T-helper 9 cell (primary cell): ENCODE results near the gene GPR25.
"Not testable (repeated sequence)": the region's sequence is repeated elsewhere in the genome, so short reads cannot be mapped to it uniquely, and the experiment has no call there.

Source experiments
- DNase-seq: peaks from one replicate; pipeline ENCODE4 v3.0.0-alpha.2; 2020

GPR25 gene

GRCh38 chr1:200895801-200896530, 23.2 kb downstream of the GPR25 start:
- DNase-seq: no peak

DNA sequence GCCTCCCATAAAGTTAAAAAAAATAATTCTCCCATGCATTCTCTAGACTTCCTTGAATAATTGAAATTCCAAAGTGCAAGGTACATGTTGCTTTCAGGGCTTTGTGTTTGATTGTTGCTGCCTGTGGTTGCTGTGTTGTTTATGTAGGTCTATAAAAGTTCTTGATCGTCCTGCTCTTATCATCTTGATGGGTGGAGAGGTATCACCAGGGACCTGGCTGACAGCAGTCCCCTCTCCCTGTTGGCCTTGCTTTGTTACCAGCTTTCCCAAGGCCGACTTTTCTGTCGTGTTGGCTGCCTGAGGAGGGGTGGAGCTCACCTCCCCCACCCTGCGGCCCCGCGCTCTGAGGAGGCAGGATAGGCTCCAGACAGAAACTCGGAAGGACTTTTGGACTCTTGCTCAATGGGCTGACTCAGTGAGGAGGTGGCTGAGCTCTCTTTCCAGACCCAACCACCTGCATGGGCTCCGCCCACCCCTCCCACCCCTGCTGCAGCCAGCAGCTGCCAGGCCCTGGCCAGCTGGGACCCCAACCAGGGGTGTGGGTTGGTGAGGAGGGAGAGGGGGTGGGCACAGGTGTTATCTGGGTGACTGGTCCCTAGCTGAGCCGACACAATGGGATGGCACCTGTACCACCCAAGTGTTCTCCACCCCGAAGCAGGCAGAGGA, 23.9 kb downstream of the GPR25 start:
- no peak for DNase-seq

- no peak for DNase-seq
These were observed 24.5 kb downstream of the GPR25 start for GRCh38 chr1:200897259-200897658.

DNA sequence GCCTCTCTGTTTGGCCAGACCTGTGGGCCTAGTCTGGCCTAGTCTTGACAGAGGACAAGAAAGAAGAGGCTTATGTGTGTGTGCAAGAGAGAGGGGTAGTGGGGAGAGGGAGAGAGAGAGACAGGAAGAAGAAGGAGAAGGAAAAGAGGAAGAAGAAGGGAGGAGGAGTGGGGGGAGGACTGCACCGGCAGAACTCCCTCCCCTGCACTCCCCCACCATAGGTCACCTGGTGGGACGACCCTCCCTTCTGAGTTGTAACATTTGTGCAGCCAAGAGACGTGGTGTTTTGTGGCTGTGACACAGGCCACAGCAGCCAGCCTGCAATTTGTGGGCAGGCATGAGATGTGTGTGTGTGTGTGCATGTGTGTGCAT, 26.2 kb downstream of the GPR25 start:
- no peak for DNase-seq

DNA sequence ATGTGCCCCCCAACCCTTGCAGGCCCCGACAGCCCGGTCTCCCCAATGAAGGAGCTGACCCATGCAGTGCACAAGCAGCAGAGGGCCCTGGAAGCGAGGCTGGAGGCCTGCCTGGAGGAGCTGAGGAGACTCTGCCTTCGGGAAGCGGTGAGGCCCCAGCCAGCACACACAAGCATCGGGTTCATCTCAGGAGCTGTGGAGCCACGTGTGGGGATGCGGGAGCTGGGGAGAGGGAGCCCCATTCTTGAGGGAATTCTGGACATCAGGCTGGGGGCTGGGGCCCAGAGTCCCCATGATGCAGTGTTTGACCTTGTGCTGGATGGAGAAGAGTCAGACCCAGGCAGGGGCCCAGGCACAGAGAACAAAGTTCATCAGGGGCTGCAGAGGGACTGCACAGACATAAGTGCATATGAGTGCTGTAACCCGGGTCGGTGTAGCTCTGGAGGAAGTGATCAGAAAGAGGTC, 26.7 kb downstream of the GPR25 start:
- no peak for DNase-seq

DNA sequence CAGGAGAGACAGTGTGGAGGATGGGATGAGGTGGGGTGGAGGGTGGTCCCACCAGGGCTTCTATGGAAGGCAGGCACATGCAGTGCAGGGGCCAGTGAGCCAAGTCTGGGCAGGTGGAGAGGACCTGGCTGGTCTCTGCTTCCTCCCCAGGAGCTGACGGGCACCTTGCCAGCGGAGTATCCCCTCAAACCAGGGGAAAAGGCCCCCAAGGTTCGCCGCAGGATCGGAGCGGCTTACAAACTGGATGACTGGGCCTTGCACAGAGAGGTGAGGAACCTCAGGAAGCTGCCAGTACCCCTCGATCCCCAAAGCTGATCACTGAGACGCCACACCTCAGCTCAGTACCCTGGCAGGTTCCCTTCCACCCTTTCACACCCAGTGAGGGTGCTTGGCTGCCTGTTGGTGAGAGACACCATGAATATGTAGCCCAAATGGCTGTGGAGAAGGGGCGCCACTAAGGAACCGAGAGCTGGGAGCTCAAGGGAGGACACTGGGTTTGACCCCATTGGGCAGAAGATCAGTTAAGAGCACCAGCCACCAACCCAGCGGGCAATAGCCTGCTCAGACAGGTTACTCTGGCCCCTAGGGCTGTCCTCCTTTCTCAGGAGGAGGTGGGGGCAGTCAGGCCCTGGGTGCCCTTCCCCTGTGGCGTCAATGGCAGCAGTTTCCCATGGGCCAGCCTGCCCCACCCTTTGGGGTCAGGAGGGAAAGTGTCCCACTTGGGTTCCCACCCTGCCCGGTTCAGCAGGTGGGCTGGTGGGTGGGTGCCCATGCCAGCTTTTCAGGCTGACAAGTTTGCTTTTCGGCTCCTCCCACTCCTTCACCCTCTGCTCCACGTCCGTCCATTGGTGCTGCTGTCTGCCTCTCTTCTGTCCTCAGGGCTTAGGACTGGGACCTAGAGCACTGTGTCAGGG, 27.4 kb downstream of the GPR25 start:
- DNase-seq: no peak

- no peak for DNase-seq
These were observed 28.1 kb downstream of the GPR25 start for GRCh38 chr1:200900877-200901276.

GRCh38 chr1:200901350-200901749, 28.6 kb downstream of the GPR25 start:
- DNase-seq: no peak

- DNase-seq: no peak
These were observed 29.1 kb downstream of the GPR25 start for GRCh38 chr1:200901796-200902444.

- no peak for DNase-seq
These were observed 31.0 kb downstream of the GPR25 start for GRCh38 chr1:200903793-200904192.

GRCh38 chr1:200904772-200905171, 32.0 kb downstream of the GPR25 start:
- no peak for DNase-seq

DNA sequence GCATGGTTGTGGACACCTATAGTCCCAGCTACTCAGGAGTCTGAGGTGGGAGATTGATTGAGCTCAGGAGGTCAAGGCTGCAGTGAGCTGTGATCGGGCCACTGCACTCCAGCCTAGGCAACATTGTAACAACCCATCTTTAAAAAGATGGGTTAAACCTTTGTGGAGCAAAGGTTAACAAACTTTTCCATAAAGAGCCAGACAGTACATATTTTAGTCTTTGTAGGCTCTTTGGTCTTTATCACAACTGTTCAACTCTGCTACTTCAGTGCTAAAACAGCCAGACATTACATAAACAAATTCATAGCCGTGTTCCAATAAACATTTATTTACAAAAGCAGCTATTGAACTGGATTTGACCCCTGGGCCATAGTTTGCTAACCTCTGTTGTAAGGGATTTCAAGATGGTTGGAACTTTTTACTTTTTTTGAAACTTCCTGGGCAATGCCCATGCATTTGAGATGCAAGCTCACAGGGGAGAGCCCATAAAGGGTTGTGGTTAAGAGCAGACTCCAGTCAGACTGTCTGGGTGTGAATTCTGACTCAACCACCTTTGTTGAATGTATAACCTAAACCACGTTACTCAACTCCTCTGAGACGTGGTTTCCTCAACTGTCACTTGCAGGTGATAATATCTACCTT, 32.8 kb downstream of the GPR25 start:
- DNase-seq: peak; percentile 22

DNA sequence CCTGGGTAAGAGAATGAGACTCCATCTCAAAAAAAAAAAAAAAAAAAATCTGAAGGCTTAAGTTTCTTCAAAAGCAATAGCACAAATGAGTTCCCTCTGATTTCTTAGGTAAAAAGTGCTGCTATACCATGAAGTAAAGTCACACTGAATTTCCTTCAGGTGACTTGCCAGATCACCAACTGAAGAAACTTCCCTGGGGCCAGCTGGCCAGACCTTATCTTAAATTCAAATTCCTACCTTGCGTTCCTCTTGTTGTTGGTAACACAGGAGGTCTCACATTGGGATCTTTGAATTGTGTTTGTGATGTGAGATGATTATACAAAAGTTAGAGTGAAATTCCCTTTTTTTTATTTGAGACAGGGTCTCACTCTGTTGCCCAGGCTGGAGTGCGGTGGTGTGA, 33.7 kb downstream of the GPR25 start:
- DNase-seq: no peak

GRCh38 chr1:200907611-200908097, 34.9 kb downstream of the GPR25 start:
- no peak for DNase-seq

- no peak for DNase-seq
These were observed 35.5 kb downstream of the GPR25 start for GRCh38 chr1:200908191-200908868.

DNA sequence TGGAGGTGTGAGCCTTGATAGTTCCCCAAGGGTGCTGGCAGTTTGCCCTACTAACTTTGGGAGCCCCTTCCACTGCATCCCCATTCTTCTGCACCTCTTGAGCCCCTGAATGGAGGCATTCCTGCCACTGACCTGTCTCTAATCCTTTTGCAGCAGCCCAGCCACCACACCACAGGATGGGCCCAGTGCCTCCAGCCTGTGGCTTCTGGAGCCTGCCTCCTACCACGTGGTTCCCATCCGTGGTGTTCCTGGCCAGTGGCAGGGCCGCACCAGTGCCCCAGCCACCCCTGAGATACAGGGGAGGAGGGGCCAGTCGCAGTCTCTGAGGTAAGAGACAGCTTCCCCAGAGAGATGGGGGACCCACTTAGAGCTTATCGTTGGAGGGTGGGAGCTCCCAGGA, 36.3 kb downstream of the GPR25 start:
- no peak for DNase-seq

DNA sequence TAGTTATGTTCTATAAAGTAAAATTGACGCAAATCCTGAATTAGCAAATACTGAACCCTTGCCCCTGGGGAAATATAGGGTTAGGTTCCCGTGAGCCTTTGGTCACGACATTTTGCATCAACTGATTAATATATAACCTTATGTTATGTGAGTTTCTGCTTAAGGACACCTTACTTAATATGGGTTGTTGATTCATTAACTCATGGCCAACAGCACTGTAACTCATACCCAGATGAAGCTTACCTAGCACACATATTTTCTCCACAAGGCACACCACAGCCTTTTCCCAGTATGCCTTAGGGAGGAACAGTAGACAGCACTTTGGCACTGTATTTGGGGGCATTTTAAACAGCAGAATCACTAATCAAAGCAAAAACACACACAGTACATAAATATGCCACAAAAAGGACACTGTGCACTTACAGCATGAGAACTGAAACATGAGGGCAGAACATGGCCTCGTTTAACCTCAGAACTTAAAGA, 37.0 kb downstream of the GPR25 start:
- DNase-seq: no peak

GRCh38 chr1:200911361-200911760, 38.6 kb downstream of the GPR25 start:
- DNase-seq: no peak

GRCh38 chr1:200911936-200912335, 39.2 kb downstream of the GPR25 start:
- DNase-seq: not testable (repeated sequence)

GRCh38 chr1:200912737-200913407, 40.1 kb downstream of the GPR25 start:
- no peak for DNase-seq

DNA sequence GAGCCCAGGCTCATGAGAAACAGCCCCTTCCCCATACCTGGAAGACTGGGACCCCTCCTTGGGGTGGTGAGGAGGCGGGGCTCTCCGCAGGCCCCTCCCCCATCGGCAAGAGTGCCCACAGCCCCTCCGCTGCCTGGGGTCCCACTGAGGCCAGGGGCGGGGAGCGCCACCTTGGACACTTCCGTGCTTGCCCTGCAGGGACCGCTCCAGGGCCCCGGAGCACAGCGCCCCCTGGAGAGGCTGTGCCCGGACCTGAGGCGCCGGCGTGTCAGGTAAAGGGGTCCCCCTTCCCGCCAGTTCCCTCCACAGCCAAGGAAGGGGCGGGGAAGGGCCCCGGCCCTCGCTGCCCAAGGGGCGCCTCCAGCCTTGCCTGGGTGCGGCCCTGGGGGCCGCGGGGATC, 43.4 kb downstream of the GPR25 start:
- no peak for DNase-seq
